ENCODE measurements around the gene SLC38A1.
"Not testable (repeated sequence)": the region's sequence is repeated elsewhere in the genome, so short reads cannot be mapped to it uniquely, and the experiment has no call there.

SLC38A1 gene

GRCh38 chr12:46263140-46264016, 5.5 kb downstream of the SLC38A1 start:
- peak; percentile 40 for FAIRE-seq

- FAIRE-seq: no peak
These were observed 7.2 kb downstream of the SLC38A1 start for GRCh38 chr12:46261646-46262045.

GRCh38 chr12:46260913-46261476, 7.8 kb downstream of the SLC38A1 start:
- no peak for FAIRE-seq

GRCh38 chr12:46260124-46260912, 8.5 kb downstream of the SLC38A1 start:
- no peak for FAIRE-seq

GRCh38 chr12:46259713-46260112, 9.1 kb downstream of the SLC38A1 start:
- no peak for FAIRE-seq

- FAIRE-seq: no peak
These were observed 9.8 kb downstream of the SLC38A1 start for GRCh38 chr12:46259071-46259470.

- FAIRE-seq: no peak
These were observed 10.7 kb downstream of the SLC38A1 start for GRCh38 chr12:46258129-46258528.

- no peak for FAIRE-seq
These were observed 11.9 kb downstream of the SLC38A1 start for GRCh38 chr12:46256942-46257341.

GRCh38 chr12:46253544-46254162, 15.2 kb downstream of the SLC38A1 start:
- FAIRE-seq: no peak

GRCh38 chr12:46251994-46252393, 16.8 kb downstream of the SLC38A1 start:
- not testable (repeated sequence) for FAIRE-seq

GRCh38 chr12:46249960-46250359, 18.9 kb downstream of the SLC38A1 start:
- not testable (repeated sequence) for FAIRE-seq

GRCh38 chr12:46246021-46246700, 22.7 kb downstream of the SLC38A1 start:
- FAIRE-seq: no peak

GRCh38 chr12:46244997-46245396, 23.8 kb downstream of the SLC38A1 start:
- FAIRE-seq: no peak

- no peak for FAIRE-seq
These were observed 24.4 kb downstream of the SLC38A1 start for GRCh38 chr12:46244273-46244915.

- FAIRE-seq: no peak
These were observed 26.3 kb downstream of the SLC38A1 start for GRCh38 chr12:46242569-46242968.

- FAIRE-seq: no peak
These were observed 28.4 kb downstream of the SLC38A1 start for GRCh38 chr12:46240436-46240835.

GRCh38 chr12:46238821-46239220, 30.0 kb downstream of the SLC38A1 start:
- FAIRE-seq: no peak

GRCh38 chr12:46237371-46238045, 31.3 kb downstream of the SLC38A1 start:
- no peak for FAIRE-seq

- FAIRE-seq: no peak
These were observed 34.8 kb downstream of the SLC38A1 start for GRCh38 chr12:46234000-46234399.

- no peak for FAIRE-seq
These were observed 35.4 kb downstream of the SLC38A1 start for GRCh38 chr12:46233423-46233822.

- no peak for FAIRE-seq
These were observed 37.9 kb downstream of the SLC38A1 start for GRCh38 chr12:46230983-46231382.
